GM19395 (cell line): ENCODE data around the gene BOD1L1.
A peak's percentile ranks its signal among the peaks of the same experiment; 100 is the strongest.

ENCODE experiments used
- ATAC-seq: cut with Tn5 transposase; IDR thresholded peaks from one replicate; pipeline ENCODE4 v1.9.1; 2021; ENCODE audit warnings: mild to moderate bottlenecking, moderate library complexity; ENCODE audit not compliant: unreplicated experiment

The BOD1L1 gene

GRCh38 chr4:13627606-13628311 is at the start of gene BOD1L1:
TSS of gene BOD1L1 (minus strand) at chr4:13627725. CDS start at chr4:13627587, 138 bp downstream.
- ATAC-seq = peak; percentile 90

GRCh38 chr4:13674971-13675370 is 47.4 kb upstream of the BOD1L1 start:
- no peak for ATAC-seq

- ATAC-seq = no peak
These were observed 45.6 kb upstream of the BOD1L1 start for GRCh38 chr4:13673167-13673566.

- ATAC-seq = no peak
These were observed 43.1 kb upstream of the BOD1L1 start for GRCh38 chr4:13670456-13671160.

- ATAC-seq = no peak
These were observed 38.5 kb upstream of the BOD1L1 start for GRCh38 chr4:13665701-13666660.

- no peak for ATAC-seq
These were observed 32.0 kb upstream of the BOD1L1 start for GRCh38 chr4:13659341-13660070.

GRCh38 chr4:13656569-13657405 is 29.3 kb upstream of the BOD1L1 start:
- ATAC-seq = peak; percentile 39

GRCh38 chr4:13654162-13654797 is 26.8 kb upstream of the BOD1L1 start:
- ATAC-seq = peak; percentile 89

GRCh38 chr4:13653766-13654161 is 26.2 kb upstream of the BOD1L1 start:
- ATAC-seq = no peak

GRCh38 chr4:13647031-13647430 is 19.5 kb upstream of the BOD1L1 start:
- peak; percentile 52 for ATAC-seq

- no peak for ATAC-seq
These were observed 17.6 kb upstream of the BOD1L1 start for GRCh38 chr4:13645075-13645474.

- no peak for ATAC-seq
These were observed 14.8 kb upstream of the BOD1L1 start for GRCh38 chr4:13642170-13642950.

GRCh38 chr4:13641084-13641483 is 13.6 kb upstream of the BOD1L1 start:
- ATAC-seq = no peak

- no peak for ATAC-seq
These were observed 12.8 kb upstream of the BOD1L1 start for GRCh38 chr4:13640149-13640940.

GRCh38 chr4:13635286-13635799 is 7.8 kb upstream of the BOD1L1 start:
- no peak for ATAC-seq

- ATAC-seq = no peak
These were observed 6.1 kb upstream of the BOD1L1 start for GRCh38 chr4:13633671-13634070.

GRCh38 chr4:13627178-13627605 is 333 bp downstream of the BOD1L1 start:
- ATAC-seq = peak; percentile 57
